NCI-H1417 treated with DMSO at 0.1 percent for 48 hours (cell line): Measurements from ENCODE around the gene THYN1.
"Not testable (repeated sequence)": the region's sequence is repeated elsewhere in the genome, so short reads cannot be mapped to it uniquely, and the experiment has no call there.

Source experiments
- DNase-seq: peaks from one replicate; lab custom pipeline; 2025; lab: John Stamatoyannopoulos, UW

The THYN1 gene

DNA sequence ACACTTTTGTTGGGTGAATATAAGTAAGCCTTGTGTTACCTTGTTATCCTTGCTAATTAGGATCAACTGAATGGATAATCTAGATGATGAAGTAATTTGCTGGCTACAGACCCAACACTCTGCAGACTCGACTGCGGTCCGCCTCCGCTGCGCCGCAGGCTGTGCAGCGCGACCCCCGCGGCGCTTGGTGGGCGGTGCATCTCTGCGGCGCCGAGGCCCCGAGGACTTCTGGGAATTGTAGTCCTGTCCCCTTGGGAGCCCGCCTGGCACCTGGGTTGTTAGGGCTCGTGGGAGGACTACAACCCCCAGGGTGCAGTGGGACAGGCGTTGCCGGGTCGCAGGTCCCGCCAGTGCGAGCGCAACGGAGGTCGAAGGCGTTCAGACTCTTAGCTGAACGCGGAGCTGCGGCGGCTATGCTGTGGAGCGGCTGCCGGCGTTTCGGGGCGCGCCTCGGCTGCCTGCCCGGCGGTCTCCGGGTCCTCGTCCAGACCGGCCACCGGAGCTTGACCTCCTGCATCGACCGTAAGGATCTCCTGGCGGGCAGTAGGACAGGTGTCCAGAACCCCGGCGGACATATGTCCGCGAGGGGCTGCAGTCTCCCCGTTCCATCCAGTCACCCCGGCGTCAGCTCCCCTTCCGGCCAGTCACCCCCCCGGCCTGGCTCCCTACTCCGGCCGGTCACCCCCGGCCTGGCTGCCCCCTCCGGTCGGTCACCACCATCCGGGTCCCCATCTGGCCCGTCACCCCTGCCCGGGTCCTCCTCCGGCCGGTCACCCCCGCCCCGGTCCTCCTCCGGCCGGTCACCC lies at the start of gene THYN1, which contains the start of gene ACAD8:
Gene THYN1, minus strand, starts transcription at position 165 of the 806 bp plus-strand sequence. CDS start 470 bp downstream, outside the sequence.
Gene ACAD8, plus strand, starts transcription at position 381 of the 806 bp plus-strand sequence. Its CDS starts 33 bp downstream, at position 414.
- peak; percentile 79 for DNase-seq

DNA sequence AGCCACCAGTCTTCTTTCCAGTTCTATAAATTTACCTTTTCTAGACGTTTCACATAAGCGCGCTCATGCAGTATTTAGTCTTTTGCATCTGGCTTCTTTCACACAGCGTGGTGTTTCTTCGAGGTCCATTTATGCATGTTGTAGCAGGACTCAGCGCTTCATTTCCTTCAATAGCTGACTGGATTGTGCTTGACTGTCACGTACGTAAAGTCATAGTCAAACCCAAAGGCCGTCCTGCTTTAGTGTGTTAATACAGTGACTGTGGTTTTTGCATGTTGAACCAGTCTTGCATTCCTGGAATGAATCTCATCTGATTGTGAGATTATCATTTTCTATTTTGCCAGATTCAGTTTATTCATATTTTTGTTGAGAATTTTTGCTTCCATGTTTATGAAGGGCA lies 41.5 kb upstream of the THYN1 start:
- DNase-seq = no peak

DNA sequence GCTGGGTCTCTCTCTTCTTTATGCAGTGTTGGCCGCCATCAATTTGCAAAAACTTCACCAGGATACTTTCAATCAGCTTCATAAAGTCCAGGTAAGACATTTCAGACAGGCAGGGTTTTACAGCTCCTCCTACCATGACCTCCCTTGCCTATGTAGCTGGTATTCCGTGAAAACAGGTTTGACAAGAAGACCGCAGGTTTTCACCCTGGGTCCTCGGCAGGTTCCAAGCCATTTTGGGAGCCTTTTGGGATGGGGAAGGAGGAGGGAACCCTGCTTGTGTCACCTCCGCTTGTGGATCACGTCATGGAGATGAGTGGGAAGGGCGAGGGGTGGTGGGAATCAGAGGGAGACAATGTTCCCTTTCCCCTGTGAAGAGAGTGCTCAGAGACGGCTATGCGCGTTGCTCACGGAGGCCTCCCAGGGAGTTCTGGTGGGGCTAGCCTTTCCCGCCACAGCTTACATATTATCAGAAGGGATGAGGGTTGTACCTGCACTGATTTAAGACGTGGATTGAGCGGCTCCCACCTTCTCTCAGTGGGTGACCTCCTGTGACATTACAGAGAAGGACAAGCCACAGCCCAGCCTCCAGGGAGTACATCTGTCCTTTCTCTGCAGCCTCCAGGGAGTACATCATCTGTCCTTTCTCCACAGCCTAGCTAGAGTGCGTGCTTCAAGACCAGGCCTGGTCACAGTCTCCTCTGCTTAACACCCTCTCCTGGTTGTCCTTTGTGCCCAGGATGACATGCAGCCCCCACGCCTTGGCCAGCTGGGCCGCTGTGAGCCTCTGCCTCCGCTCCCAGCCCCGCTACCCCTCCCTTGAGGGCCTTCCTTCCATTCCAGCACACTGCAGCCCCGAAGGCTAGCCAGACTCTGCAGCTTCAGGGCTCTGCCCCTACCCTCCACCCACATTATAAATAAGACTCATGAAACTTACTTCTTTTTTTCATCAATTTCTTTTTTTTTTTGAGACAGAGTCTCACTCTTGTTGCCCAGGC lies 40.3 kb upstream of the THYN1 start:
- DNase-seq = no peak

DNA sequence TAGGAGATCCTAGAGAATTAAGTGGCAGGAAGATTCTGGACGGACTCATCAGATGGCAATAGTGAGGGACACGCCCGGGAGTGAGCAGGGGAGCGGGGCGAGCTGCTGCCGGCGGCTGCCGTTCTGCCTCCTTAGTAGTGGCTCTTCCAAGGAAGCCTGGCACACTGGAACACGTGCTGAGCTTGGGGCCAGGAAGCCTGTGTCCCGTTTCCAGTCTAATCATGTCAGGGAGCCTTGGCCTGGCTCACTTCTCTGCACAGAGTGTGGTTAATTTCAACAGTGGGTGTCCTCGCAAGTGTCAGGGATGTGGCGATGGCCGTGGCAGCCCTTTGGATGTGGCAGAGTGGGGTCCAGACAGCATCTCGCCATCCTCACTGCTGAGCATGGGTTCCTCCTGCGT lies 39.5 kb upstream of the THYN1 start:
- no peak for DNase-seq

DNA sequence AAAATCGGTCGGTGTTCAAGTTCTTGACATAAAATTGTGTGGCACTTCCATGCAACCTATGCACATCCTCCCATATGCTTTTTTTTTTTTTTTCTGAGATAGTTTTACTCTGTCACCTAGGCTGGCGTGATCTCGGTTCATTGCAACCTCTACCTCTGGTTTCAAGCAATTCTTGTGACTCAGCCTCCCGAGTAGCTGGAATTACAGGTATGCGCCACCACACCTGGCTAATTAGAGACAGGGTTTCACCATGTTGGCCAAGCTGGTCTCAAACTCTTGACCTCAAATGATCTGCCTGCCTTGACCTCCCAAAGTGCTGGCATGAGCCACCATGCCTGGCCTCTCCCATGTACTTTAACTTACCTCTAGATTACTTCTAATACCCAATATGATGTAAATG lies 38.0 kb upstream of the THYN1 start:
- no peak for DNase-seq

DNA sequence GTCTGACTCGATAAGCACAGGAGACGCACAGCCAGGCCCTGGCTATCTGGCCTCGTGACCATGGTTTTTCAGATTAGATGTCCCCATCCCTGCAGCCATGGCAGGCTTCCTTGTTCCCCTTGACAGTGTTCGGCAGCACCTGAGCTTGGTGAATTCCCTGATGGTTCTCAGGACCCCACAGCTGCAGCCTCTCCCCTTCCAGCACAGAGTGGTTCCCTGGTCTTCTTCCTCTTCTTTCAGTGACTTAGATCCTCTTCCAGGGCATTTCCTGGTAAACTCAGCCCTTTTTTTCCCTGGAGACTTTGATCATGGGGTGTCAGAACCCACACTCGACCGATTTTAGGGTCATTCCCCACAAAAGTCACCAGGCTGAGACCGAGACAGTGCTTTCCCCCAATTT lies 37.5 kb upstream of the THYN1 start:
- DNase-seq = no peak

DNA sequence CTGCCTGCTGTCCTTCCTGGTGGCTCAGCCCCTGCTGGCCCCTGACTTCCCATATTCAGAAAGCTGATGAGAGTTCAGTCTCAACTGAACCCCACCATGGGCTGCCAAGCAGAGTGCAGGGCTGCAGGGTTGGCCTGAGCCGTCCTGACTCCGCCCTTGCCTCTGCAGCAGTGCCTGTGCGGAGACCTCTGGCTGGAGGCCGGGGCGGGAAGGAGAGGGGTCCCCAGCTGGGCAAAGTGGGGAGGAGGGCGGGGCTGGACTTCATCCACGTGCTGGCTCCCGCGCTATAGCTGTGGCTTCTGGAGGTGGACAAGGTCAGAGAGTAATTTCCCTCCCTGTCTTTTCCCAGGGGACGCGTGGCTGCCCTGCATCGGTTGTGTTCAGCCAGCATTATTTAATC lies 36.6 kb upstream of the THYN1 start:
- no peak for DNase-seq

DNA sequence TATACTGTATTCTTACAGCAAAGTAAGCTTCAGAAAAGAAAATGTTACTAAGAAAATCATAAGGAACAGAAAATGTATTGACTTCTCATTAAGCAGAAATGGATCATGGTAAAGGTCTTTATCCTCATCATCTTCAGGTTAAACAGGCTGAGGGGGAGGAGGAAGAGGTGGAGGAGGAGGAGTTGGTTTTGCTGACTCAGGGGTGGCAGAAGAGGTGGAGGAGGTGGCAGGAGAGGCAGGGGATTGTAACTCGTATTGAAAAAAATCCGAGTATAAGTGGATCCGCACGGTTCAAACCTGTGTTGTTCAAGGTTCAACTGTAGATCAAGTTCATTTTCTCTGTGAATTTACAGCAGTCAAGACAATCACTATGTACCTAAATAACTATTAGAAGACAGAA lies 36.0 kb upstream of the THYN1 start:
- DNase-seq = no peak

DNA sequence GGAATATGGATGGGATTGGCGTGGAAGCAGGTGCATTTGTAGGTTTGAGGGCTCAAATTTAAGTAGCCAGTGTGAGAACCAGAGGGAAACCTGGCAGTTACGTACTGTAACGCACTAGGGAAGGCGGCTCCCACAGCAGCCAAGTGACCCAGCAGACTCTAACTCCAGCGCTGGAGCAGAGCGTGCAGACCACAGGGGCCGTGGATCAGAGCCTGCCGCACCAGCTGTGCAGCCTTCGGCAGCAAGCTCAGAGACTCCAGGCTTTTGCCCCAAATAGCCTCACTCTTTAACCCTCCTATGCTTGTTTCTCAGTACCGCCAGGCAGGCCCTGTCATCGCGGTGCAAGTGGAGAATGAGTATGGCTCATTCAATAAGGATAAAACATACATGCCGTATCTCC lies 35.3 kb upstream of the THYN1 start:
- DNase-seq = no peak

DNA sequence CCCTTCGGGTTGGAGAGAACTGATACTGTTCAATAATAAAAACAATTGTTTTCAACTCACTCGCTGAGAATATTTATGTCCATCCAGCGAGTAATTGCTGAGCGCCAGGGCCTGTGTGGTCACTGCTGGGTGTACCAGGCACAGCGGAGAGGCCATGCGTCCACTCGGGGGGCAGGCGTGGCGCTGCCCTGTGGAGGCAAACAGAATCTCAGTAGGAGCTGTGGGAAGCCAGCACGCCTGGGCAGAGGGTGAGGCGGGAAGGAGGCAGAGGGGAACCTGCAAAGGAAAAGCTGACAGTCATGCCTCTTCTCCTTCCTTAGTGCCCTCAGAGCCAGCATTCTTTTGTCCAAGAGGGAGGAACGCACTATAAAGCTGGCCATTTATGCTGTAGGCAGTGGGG lies 34.4 kb upstream of the THYN1 start:
- no peak for DNase-seq

DNA sequence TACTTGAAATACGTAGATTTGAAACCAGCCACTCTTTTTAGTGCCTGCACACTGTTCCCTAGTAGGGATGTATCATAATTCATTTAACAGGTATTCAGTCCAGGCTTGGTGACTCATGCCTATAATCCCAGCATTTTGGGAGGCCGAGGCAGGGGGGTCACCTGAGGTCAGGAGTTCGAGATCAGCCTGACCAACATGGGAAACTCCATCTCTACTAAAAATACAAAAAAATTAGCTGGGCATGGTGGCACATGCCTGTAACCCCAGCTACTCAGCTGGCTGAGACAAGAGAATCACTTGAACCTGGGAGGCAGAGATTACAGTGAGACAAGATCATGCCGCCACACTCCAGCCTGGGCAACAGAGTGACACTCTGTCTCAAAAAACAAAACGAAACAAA lies 31.2 kb upstream of the THYN1 start:
- DNase-seq = not testable (repeated sequence)

DNA sequence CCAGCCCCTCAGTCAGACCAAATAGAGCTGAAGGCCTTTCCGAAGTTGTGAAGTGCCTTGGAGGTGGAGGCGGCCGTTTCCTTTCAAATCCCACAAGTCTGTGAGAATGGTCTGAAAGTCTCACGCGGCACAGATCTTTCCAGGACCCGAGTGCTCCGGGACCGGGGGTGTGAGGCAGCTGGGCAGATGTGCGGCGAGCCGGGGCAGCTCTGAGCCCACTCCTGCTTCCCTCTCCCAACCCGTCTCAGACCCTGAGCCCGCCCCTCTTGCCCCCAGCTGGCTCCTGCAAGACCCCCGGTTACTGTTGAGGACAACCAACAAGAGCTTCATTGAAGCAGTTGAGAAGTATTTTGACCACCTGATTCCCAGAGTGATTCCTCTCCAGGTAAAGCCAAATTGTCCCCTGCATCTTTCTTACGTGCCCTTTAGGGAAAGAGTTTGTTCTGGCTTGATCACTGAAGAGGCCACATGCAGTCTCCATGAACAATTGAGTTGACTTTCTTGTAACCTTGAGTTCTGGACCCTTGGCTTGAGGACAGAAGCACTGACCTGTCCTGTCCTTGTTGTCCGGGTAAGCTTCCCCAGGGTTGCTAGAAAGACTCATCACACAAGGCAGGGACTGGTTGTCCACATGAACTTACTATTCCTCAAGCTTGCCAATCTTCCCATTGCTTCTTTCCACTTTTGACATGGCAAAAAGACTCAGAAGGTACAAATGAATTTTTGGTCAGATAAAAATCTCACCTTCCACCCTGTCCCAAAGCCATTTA lies 30.5 kb upstream of the THYN1 start:
- no peak for DNase-seq

DNA sequence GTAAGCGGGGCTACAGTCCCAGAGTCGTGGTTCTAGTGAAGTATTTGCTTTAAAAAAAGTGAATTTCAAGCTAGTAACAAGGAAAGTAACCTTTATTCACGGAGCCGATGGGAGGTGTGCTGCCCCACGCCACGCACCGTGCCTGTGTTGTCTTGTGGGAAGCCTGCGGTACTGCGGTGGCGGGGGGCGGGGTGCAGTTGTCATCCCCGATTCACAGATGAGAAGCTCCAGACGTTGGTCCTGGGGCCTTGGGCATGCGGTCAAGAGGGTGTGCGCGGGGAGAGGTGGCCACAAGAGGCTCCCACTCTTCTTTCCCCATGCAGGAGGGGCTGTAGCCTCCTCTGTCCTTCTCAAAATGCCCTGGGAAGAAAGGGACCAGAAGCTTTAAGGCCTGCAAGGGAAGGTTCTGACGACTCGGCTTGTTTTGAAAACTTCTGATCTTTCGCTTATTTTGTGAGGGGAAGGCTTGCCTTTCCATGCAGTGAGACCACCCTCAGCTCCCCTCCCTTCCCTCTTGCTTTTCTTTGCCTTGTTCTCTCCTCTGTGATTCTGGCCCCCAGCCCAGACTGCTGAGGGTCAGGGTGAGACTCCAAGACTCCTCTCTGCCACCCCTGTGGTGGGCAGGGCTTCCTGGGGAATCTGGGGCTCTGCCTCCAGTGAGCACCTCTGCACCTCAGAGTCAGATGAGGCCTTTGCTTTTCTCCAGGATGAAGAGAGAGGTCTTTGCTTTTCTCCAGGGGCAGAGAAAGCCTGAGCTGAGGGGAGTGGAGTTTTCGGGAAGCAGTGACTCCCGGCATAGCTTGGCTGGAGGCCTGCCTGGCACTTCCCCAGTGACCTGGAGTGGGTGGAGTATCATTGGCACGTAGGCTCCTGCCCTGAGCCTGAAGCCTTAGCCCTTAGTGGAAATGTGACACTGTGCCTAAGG lies 29.2 kb upstream of the THYN1 start:
- no peak for DNase-seq

DNA sequence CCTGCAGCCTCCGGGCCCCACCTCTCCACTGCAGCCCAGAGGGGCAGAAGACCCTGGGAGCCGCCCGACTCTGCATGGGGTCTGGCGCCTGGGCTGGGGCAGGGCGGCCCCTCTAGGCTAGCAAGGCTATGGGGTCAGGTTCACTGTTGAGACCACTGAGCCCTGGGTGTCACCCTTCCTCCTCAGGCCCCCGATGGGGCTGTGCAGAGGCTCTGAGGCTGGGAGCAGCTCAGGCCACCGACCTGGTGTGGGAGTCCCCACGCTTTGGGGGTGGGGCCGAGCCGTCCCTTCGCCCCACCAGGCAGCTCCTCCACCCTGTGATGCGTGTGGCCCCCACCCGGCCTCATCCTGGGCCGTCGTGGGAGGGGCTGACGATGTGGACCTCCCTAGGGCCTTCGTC lies 28.5 kb upstream of the THYN1 start:
- not testable (repeated sequence) for DNase-seq

DNA sequence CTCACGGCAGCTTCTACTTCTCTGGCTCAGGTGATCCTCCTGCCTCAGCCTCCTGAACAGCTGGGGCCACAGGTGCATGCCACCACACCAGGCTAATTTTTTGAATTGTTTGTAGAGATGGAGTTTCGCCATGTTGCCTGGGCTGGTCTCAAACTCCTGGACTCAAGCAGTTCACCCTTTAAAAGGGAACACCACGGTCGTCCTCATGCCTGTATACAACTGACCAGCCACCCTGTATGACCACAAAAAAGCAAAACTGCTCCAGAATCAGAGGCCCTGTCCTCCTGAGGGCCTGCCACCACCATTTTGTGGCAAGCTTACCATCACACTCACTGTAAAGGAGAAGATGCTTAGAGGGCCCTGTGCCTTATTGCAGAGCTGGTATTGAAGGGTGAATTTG lies 25.2 kb upstream of the THYN1 start:
- no peak for DNase-seq

DNA sequence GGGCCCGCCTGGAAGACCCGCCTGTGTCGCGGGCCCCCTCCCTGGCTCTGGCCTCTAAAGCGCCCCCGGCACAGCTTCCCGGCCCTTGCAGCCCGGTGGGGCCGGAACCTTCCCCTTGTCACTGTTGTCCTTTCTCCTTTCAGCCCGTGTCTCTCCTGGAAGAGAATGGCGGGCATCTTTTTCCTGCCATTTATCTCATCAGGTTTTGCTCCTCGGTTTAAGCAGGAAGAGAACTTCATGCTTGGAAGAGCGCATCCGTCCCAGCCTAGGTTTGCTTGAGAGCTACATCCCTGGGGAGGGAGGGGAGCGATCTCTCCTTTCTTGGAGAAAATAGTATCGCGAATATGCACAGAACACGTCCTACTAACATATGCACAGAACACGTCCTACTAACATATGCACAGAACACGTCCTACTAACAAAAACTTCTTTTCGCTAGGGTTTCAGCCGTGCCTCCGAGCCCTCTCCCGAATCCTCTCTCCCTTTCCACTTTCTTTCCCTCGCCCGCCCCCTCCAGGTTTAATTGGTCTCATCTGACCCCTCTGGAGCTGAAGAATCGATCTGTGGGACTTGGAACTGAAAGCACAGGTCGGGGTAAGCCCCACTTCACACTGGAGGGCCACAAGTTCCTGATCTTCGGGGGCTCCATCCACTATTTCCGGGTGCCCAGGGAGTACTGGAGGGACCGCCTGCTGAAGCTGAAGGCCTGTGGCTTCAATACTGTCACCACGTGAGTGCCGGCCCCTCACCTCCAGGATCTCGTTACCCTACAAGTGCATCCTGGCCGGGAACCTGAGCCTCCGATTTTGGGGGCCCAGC lies 24.2 kb upstream of the THYN1 start:
- DNase-seq = no peak

DNA sequence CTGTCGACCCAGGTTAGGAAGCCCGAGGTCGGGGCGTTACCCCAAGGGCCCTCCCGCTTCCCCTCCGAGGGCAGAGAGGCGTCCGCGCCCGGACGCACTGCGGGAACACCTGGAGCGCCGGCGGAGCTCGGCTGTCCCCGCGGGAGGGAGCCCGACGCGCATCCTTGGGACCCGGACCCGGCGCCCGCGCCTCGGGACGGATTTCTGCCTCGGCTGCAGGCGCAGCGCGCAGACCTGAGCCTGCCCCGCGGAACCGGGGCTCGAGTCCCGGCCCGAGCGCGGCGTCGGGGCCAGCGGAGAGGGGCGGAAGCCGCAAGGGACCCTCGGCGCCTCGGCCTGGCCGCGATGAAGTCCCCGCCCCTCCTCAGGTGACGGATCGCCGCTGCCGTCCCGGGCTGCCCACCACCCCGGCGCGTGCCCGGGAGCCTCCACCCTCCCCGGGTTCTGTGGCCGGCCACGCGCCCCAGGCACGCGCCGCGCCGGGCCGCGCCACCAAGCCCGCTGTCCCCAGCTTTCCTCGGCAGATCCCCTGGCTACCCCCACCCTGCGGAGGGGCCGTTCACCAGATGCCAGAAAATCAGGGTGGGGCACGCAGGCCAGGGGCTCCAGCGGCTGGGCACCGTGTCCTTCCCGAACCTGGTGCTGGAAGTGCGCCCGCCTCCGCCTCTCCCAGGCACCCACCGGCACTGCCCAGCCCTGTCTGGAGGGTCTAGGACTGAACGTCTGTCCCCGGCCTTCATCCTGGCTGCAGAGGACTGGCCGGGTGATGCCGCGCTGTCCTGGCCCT lies 23.4 kb upstream of the THYN1 start:
- no peak for DNase-seq

DNA sequence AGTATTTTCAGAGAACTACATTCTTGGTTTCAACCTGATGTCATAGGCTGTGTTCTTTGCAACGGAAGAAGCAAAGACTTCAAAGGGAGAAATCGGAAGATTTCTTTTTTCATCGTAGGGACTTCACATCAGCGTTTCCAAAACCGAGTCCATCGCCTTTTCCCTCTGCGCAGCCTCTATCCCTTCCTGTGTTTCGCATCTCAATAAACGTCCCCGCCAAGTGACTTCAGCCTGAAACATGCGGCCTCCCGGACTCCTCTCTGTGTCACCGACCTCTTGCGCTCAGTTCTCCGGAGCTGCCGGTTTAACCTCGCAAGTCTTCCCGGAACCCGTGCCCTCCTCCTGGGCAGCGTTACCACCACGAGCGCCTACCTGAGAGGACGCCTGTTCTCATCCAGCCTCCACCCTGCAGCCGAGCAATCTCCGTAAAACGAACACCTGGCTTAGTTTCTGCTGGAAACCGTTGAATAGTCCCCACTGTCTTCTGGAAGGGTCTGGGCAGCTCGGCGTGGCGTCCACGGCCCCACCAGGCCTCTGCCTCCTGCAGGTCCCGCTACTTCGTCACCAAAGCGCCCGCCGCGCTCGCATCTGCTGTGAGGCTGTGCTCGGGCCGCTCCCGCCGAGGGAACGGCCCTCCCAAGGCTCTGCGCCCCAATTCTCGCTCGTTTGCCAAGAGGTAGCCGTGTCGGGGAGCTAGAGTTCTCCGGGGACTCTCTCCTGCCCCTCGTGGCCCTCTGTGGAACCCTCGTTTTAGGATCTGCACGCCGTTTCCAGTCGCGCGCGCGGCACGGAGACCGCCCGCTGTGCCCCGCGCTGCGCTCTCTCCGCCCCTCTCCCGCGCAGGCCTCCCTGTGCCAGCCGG lies 22.6 kb upstream of the THYN1 start, which contains the start of gene GLB1L3:
Gene GLB1L3, plus strand, starts transcription at position 846 of the 862 bp plus-strand sequence. CDS start 362 bp downstream, outside the sequence.
- no peak for DNase-seq
